Panc1 (cell line): ENCODE results near the gene CST6.

Experiments used
- POLR2AphosphoS5 ChIP-seq: IDR thresholded peaks from 2 replicates; pipeline ENCODE4 v1.6.1; 2012; ENCODE audit warnings: mild to moderate bottlenecking, low read depth, low read length, moderate library complexity
- REST ChIP-seq, 2 experiments: IDR thresholded peaks; 2 replicates each; pipeline ENCODE4 v1.6.1; 2011 to 2012; ENCODE audit warnings: low read depth in 2 of 2, control low read depth in 1 of 2, low read length in 1 of 2, mild to moderate bottlenecking in 1 of 2, moderate library complexity in 1 of 2; ENCODE audit not compliant: insufficient read depth in 1 of 2
- SIN3A ChIP-seq: IDR thresholded peaks from 2 replicates; pipeline ENCODE4 v1.6.1; 2012; ENCODE audit warnings: low read depth, mild to moderate bottlenecking, low read length, moderate library complexity, borderline replicate concordance; ENCODE audit not compliant: insufficient read depth
- TCF7L2 ChIP-seq: IDR thresholded peaks from 2 replicates; pipeline ENCODE4 v1.6.1; 2011; ENCODE audit warnings: mild to moderate bottlenecking, low read depth, low read length, inconsistent platforms
- TF ChIP-seq, protein P1 (sequence below): fragments of 450-650 bp; IDR thresholded peaks from 2 replicates; pipeline ENCODE4 v1.5.1; 2017; ENCODE audit warnings: mild to moderate bottlenecking

- no peak for TF ChIP-seq POLR2AphosphoS5
- TF ChIP-seq, protein P1, sequence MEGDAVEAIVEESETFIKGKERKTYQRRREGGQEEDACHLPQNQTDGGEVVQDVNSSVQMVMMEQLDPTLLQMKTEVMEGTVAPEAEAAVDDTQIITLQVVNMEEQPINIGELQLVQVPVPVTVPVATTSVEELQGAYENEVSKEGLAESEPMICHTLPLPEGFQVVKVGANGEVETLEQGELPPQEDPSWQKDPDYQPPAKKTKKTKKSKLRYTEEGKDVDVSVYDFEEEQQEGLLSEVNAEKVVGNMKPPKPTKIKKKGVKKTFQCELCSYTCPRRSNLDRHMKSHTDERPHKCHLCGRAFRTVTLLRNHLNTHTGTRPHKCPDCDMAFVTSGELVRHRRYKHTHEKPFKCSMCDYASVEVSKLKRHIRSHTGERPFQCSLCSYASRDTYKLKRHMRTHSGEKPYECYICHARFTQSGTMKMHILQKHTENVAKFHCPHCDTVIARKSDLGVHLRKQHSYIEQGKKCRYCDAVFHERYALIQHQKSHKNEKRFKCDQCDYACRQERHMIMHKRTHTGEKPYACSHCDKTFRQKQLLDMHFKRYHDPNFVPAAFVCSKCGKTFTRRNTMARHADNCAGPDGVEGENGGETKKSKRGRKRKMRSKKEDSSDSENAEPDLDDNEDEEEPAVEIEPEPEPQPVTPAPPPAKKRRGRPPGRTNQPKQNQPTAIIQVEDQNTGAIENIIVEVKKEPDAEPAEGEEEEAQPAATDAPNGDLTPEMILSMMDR = no peak
- TF ChIP-seq REST (IDR thresholded peaks at IDR 0.05; ENCODE audit: insufficient read depth in 1 of 2, low read depth in 2 of 2, low read length in 1 of 2) = no peak
- TF ChIP-seq TCF7L2 = no peak
- no peak for TF ChIP-seq SIN3A
These were observed 32.5 kb upstream of the CST6 start for GRCh38 chr11:65979261-65979759.
